ENCODE results near the gene RNF151.

DNA sequence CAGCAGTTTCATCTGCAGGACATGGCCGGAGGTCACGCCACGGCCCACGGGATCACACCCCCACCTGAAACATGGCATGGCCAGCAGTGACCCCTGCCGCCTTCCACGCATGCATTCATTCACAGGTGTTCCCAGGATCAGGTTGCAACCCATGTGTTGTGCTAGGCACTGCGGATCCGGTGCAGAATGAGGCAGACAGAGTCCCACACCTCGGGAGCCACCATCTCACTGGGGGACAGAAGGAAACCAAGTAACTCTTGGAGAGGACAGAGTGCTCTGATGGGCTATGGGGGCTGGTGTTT, 19.3 kb upstream of the RNF151 start:
- TF ChIP-seq FOXK2 (IDR thresholded peaks at IDR 0.05) = no peak
- TF ChIP-seq BHLHE40 (IDR thresholded peaks at IDR 0.05; ENCODE audit: borderline replicate concordance) = no peak
- no peak for TF ChIP-seq ZNF384 (IDR thresholded peaks at IDR 0.05)
- no peak for TF ChIP-seq FOXA1 (IDR thresholded peaks at IDR 0.05)
- no peak for TF ChIP-seq NFRKB (IDR thresholded peaks at IDR 0.05)
- no peak for TF ChIP-seq SUZ12 (IDR thresholded peaks at IDR 0.05)
- TF ChIP-seq FOXM1 (IDR thresholded peaks at IDR 0.05; ENCODE audit: borderline replicate concordance) = no peak
- TF ChIP-seq ARNT (IDR thresholded peaks at IDR 0.05) = no peak
- no peak for TF ChIP-seq ELF4 (IDR thresholded peaks at IDR 0.05)
- TF ChIP-seq SP1 (IDR thresholded peaks at IDR 0.05) = no peak

All from HEK293T (cell line).